ENCODE data around the gene CDC42SE2.

DNA sequence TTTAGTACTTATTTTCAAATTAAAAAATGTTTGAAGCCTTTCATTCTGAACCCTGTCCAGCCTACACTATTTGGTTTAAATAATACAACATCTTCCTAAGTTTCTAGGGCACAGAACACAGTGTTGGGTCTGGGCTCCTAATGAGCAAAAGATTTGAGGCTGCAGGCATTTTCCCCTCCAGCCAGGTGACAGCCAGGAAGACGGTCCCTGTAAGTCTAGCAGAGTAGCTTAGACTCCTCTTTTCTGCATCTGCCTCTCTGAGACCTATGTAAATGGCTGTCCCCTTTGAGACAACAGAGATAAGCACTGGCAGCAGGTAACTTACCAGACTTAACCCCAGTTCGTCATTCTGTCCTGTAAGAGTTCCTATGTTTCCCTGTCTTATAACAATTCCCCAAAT, 141.8 kb downstream of the CDC42SE2 start:
- TF ChIP-seq, protein P1, sequence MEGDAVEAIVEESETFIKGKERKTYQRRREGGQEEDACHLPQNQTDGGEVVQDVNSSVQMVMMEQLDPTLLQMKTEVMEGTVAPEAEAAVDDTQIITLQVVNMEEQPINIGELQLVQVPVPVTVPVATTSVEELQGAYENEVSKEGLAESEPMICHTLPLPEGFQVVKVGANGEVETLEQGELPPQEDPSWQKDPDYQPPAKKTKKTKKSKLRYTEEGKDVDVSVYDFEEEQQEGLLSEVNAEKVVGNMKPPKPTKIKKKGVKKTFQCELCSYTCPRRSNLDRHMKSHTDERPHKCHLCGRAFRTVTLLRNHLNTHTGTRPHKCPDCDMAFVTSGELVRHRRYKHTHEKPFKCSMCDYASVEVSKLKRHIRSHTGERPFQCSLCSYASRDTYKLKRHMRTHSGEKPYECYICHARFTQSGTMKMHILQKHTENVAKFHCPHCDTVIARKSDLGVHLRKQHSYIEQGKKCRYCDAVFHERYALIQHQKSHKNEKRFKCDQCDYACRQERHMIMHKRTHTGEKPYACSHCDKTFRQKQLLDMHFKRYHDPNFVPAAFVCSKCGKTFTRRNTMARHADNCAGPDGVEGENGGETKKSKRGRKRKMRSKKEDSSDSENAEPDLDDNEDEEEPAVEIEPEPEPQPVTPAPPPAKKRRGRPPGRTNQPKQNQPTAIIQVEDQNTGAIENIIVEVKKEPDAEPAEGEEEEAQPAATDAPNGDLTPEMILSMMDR (IDR thresholded peaks at IDR 0.05): no peak
- TF ChIP-seq POLR2A (IDR thresholded peaks at IDR 0.05): no peak
